Mammary epithelial cell (primary cell): ENCODE measurements around the gene PON3.

Source experiments
- EZH2 ChIP-seq: IDR thresholded peaks from 2 replicates; pipeline ENCODE4 v1.6.1; 2012; ENCODE audit warnings: low read length, inconsistent platforms, borderline replicate concordance
- TF ChIP-seq, protein P1 (sequence below), 2 donors: IDR thresholded peaks in 1 of 2; conservative IDR thresholded peaks in 1 of 2; 2 replicates each; pipeline ENCODE4 v1.5.1; 2011 to 2012; ENCODE audit warnings: inconsistent platforms in 2 of 2, low read length in 2 of 2, mild to moderate bottlenecking in 2 of 2, control low read depth in 1 of 2, low read depth in 1 of 2; ENCODE audit not compliant: insufficient read depth in 1 of 2; ENCODE audit errors: extremely low read depth in 1 of 2

DNA sequence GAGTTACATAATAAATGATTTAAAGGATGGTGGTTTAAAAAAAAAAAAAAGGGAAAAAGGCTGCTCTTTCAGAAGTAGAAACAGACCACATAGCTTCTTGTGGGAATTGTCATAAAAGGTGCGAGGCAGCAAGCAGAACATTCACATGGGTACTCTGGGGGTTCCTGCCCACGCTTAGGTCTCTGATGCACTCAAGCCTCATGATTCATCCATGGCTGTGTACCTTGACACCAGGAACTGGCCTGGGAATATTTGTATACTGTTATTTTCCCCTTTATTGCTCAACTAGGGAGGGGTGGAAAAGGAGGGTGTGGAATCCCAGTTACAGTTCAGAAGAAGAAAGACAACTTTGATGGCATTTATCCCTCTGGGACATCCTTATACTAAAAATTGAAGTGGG, 34.7 kb upstream of the PON3 start:
- TF ChIP-seq, protein P1, sequence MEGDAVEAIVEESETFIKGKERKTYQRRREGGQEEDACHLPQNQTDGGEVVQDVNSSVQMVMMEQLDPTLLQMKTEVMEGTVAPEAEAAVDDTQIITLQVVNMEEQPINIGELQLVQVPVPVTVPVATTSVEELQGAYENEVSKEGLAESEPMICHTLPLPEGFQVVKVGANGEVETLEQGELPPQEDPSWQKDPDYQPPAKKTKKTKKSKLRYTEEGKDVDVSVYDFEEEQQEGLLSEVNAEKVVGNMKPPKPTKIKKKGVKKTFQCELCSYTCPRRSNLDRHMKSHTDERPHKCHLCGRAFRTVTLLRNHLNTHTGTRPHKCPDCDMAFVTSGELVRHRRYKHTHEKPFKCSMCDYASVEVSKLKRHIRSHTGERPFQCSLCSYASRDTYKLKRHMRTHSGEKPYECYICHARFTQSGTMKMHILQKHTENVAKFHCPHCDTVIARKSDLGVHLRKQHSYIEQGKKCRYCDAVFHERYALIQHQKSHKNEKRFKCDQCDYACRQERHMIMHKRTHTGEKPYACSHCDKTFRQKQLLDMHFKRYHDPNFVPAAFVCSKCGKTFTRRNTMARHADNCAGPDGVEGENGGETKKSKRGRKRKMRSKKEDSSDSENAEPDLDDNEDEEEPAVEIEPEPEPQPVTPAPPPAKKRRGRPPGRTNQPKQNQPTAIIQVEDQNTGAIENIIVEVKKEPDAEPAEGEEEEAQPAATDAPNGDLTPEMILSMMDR (conservative IDR thresholded peaks at IDR 0.05 in 1 of 2, IDR thresholded peaks at IDR 0.05 in 1 of 2; ENCODE audit: extremely low read depth in 1 of 2, insufficient read depth in 1 of 2, low read depth in 1 of 2, low read length in 2 of 2): no peak
- no peak for TF ChIP-seq EZH2
